GM19438 (cell line): ENCODE measurements around the gene LMAN2L.

ENCODE experiments used
- ATAC-seq: cut with Tn5 transposase; IDR thresholded peaks from one replicate; pipeline ENCODE4 v1.9.1; 2021; ENCODE audit warnings: low read depth; ENCODE audit not compliant: unreplicated experiment

Gene LMAN2L

GRCh38 chr2:96716388-96716787 is 23.5 kb downstream of the LMAN2L start:
- no peak for ATAC-seq

- no peak for ATAC-seq
These were observed 24.2 kb downstream of the LMAN2L start for GRCh38 chr2:96715658-96716057.

DNA sequence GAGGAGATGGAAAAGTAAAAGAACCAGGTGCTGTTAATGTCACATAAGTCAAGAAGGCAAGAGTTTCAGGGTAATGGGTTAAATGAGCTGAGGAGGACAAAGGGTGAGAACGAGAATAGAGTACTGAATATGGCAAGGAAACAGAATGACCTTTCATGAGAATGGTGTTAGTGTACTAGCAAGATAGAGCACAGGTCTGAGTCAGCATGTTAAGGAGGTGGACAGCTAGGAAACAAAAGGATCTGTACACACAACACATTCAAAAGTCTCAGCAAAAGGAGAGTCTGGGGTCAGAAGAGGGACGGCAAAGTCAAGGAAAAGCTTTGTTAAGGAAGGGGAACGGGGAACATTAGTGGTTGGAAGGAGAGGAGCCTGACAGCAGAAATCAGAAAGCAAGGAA is 28.9 kb downstream of the LMAN2L start:
- no peak for ATAC-seq

DNA sequence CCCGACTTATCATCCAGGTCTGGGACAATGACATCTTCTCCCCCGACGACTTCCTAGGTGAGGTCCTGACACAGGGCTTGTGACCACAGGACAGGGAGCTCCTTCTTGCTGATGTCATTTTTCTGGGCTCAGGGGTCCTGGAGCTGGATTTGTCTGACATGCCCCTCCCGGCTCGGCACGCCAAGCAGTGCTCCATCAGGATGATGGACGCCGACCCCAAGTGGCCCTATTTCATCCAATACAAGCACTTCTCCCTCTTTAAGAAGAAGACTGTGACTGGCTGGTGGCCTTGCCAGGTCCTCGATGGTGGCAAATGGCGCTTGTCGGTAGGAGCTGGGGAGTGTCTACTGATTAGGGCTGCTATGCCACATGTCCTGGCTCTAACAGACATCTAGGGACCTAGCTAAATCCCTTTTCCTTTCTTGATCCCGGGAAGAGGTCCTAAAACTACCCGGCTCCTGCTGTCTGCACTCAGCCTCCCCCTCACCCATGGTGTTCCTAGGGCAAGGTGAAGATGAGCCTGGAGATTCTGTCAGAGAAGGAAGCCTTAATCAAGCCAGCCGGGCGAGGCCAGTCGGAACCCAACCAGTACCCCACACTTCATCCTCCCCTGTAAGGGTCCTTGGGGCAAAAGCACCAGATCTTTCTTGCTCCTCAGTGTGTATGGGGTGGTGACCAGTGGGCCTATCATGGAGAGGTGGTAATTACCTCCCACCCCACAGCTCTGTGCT is 36.7 kb downstream of the LMAN2L start:
- no peak for ATAC-seq

- ATAC-seq, result no peak
These were observed 37.6 kb downstream of the LMAN2L start for GRCh38 chr2:96702098-96702785.

DNA sequence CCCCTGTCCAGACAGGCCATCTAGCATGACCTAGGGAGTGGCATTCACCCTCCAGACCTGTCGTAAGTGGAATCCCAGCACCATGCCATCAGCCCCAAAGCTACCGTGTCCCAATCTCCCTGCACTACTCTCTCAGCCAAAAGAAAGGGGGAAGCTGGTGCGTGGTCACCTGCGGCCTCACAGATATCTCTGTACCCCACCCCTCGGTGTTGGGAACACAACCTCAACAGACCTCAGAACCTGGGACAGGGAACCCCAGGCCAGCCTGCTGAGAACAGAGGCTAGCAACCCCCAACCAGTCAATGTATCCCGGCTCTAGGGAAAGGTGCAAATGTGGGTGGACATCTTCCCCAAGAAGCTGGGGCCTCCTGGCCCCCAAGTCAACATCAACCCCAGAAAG is 38.2 kb downstream of the LMAN2L start:
- ATAC-seq, result no peak

DNA sequence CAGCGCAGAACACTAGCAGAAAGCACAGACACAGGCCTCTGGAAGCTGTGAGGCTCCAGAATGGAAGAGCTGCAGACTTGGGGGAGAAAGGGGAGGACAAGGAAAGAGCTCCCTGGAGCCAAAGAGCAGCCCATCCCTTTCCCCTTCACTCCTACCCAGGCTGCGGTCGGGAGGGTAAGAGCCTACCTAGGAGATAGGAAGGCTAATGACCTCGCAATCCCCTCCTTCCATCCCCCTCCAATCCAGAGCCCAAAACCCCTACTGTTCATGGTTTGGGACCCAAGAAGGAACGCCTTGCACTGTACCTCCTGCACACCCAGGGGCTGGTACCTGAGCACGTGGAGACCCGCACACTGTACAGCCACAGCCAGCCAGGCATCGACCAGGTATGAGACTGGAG is 39.8 kb downstream of the LMAN2L start:
- ATAC-seq, result no peak

- no peak for ATAC-seq
These were observed 40.2 kb downstream of the LMAN2L start for GRCh38 chr2:96699621-96700020.

- no peak for ATAC-seq
These were observed 40.8 kb downstream of the LMAN2L start for GRCh38 chr2:96699021-96699420.

GRCh38 chr2:96698221-96698861 is 41.5 kb downstream of the LMAN2L start:
- ATAC-seq, result no peak

DNA sequence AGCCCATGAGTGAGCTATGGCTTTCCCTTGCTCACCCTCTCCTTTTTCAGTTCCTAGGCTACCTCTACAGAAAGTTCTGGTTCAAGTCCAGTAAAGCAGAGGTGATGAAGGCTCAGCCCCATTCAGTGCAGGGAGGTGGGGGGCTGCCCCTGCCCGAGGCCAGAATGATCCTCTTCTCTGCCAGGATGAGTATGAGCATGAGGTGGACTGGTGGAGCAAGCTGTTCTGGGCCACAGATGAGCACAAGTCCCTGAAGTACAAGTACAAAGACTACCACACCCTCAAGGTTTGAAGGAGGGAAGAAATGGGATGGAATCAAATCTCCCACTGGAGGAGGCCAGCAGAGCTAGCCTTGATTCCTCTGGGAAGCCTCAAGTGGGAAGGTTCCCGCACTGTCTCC is 42.4 kb downstream of the LMAN2L start:
- ATAC-seq, result no peak

- no peak for ATAC-seq
These were observed 44.3 kb downstream of the LMAN2L start for GRCh38 chr2:96695602-96696001.

DNA sequence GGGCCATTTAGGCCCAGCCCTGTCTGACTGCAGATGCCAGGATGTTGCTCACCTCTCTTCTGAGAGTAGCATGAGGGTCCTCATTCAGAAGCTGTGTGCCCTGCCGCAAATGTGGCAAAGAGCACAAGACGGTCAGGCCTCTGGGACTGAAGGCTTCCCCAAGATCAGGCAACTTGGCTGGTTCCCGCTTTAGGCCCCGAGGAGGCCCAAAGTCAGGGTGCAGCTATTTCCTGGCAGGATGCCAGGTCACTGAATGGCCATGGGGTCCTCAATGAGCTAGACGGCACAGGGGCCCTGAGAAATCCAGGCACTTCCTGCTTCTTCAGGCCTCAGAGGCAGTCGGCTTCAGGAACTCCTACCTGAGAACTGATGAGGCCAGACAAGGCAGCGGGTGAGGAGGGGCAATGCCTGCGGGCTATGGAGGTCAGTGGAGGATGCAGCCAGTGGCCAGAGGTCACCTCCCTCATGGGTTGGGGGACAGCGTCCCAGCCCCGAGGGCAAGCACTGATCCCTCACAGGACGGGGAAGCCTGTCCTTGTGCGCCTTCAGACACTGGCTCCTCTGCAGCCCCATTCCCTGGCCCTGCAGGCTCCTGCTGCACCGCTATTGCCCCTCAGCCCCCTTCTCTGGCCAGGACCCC is 44.9 kb downstream of the LMAN2L start:
- no peak for ATAC-seq

GRCh38 chr2:96694279-96694678 is 45.6 kb downstream of the LMAN2L start:
- ATAC-seq, result no peak

DNA sequence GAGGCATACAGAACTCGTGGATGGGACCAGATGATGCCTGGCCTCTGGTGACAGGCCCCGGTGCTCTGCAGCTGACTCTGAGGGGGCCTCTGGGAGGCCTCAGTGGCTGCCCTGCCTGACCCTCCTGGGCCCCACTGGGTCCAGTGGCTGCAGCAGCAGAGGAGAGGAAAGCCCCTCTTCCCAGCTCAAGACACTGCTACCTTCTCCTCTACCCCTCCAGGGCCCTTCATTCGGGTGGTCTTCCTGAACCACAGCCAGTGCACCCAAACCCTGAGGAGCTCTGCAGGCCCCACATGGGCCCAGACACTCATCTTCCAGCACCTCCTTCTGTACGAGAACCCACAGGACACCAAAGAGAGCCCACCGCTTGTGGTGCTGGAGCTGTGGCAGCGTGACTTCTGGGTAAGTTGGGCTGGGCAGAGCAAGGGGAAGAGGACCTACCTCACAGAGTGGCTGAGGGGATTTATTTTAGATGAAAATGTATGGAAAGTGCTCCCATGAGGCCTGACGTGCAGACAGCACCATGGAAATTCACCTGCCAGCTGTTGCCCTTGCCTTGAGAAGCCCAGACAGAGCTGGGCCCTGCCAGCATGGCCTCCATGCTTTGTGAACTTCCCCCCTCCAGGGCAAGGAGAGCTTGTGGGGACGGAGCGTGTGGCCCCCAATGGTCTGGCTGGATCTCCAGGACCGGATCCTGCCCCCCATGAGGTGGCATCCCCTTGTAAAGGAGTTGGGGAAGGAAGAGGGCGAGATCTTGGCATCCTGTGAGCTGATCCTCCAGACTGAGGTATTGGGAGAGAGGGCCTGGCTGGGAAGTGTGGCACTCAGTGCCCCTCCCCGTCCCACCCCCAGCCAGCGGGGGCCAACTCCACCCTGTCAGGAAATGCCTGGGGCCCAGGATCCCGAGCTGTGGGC is 46.3 kb downstream of the LMAN2L start:
- no peak for ATAC-seq

DNA sequence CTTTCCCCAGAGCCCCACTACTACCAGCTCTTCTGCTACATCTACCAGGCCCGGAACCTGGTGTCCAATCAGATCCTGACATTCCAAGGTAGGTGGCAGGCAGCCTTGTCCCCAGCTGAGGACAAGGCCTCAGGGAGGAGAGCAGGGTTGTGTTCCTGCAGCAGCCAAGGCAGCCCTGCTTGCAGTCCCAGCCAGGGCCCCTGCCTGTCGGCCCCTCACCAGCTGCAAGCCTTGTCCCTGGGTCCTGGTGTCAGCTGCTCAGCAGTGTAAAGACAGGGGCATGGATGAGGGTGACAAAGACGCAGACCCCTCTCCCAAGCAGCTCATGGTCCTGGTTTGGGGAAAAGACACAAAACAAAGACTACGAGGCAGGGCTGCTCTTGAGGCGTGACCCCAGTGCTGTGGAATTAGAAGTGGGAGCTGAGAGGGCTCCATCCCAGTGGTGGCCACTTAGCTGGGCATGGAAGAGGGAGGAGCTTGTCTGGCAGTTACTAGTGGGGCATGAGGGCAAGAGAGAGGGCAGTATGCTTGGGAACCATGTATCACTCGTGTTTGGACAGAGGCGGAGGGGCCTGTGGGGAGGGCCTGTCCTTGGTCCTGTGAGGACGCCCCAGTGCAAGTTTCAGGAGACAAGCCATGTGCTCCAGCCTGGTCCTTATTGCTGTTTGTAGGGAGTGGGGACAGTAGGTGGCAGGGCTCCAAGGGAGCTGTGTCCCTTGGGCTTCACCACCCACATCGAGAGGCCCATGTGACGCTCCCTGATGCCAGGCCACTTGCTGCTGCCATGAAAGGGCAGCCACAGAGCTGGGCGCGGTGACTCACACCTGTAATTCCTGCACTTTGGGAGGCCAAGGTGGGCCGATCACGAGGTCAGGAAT is 47.5 kb downstream of the LMAN2L start:
- no peak for ATAC-seq

DNA sequence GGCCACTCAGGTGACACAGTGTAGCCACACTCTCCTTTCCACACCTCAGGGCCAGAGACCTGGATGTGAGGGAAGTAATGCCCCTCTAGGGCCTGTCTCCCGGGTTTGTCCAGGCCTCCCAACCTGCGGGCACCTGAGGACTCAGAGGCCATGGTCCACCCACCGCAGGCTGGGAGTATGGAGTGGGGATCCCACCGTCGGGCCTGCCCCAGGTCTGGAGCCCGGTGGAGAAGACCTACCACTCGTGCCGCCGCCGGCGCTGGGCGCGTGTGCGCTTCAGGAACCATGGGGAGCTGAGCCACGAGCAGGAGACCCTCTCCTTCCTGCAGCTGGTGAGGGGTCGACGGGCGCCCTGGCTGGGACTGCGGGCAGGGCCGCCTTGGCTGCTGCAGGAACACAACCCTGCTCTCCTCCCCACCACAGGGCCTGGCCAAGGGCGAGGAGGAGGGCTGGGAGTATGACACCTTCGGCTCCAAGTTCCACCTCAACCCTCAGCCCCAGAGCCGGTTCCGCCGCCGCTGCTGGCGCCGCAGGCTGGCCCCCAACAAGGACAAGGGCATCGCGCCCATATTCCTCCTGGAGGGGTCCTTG is 48.7 kb downstream of the LMAN2L start:
- ATAC-seq, result no peak

GRCh38 chr2:96690306-96691021 is 49.4 kb downstream of the LMAN2L start:
- no peak for ATAC-seq
